Parathyroid adenoma (tissue), 2 donors: ENCODE measurements around the gene GM2A.

Experiments
- H2AFZ ChIP-seq: fragments of 300-600 bp; sonication (generic); one replicate; pipeline ENCODE4 v1.7.0; 2017; ENCODE audit warnings: antibody characterized with exemption, mild to moderate bottlenecking
- H3K27ac ChIP-seq: fragments of 300-600 bp; sonication (generic); one replicate; pipeline ENCODE4 v1.7.0; 2017
- H3K27me3 ChIP-seq: fragments of 300-600 bp; sonication (generic); one replicate; pipeline ENCODE4 v1.7.0; 2017; ENCODE audit warnings: low read length; ENCODE audit not compliant: control insufficient read depth, insufficient read depth
- H3K36me3 ChIP-seq: fragments of 300-600 bp; sonication (generic); one replicate; pipeline ENCODE4 v1.7.0; 2017; ENCODE audit warnings: low read length; ENCODE audit not compliant: control insufficient read depth, insufficient read depth
- H3K4me1 ChIP-seq: fragments of 300-600 bp; sonication (generic); one replicate; pipeline ENCODE4 v1.7.0; 2017; ENCODE audit warnings: control low read depth
- H3K4me2 ChIP-seq: fragments of 300-600 bp; sonication (generic); one replicate; pipeline ENCODE4 v1.7.0; 2017; ENCODE audit warnings: low read length
- H3K4me3 ChIP-seq: fragments of 300-600 bp; sonication (generic); one replicate; pipeline ENCODE4 v1.7.0; 2017; ENCODE audit warnings: low read depth, low read length
- H3K79me2 ChIP-seq: fragments of 300-600 bp; sonication (generic); one replicate; pipeline ENCODE4 v1.7.0; 2017; ENCODE audit warnings: control low read depth
- H3K9ac ChIP-seq: fragments of 300-600 bp; sonication (generic); one replicate; pipeline ENCODE4 v1.7.0; 2017; ENCODE audit warnings: mild to moderate bottlenecking
- H3K9me3 ChIP-seq: fragments of 300-600 bp; sonication (generic); one replicate; pipeline ENCODE4 v1.7.0; 2017; ENCODE audit warnings: low read length; ENCODE audit not compliant: control insufficient read depth
- TF ChIP-seq, protein P1 (sequence below): fragments of 300-600 bp; sonication (generic); IDR thresholded peaks from one replicate; pipeline ENCODE4 v1.7.0; 2017; ENCODE audit warnings: antibody characterized with exemption, mild to moderate bottlenecking
- donor health status: primary hyperparathyroidism.

Gene GM2A

DNA sequence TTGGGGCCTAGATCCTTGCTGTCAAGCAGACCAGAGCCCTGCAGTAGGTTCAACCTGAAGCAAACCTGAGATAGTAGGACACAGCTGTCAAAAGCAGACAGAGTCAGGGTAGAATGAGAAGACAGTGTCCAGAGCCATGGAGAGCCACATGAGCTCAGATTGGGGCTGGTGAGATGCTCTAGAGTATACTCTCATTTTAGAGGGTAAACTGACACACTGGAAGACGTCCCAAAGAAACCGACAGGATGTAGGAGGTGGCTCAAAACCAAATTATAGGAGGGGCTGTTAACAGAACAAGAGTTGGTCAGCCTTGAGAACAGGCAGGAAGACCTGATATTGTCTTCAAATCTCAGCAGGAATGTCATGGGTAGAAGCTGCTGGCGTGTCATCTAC is 40.6 kb upstream of the GM2A start:
- TF ChIP-seq, protein P1, sequence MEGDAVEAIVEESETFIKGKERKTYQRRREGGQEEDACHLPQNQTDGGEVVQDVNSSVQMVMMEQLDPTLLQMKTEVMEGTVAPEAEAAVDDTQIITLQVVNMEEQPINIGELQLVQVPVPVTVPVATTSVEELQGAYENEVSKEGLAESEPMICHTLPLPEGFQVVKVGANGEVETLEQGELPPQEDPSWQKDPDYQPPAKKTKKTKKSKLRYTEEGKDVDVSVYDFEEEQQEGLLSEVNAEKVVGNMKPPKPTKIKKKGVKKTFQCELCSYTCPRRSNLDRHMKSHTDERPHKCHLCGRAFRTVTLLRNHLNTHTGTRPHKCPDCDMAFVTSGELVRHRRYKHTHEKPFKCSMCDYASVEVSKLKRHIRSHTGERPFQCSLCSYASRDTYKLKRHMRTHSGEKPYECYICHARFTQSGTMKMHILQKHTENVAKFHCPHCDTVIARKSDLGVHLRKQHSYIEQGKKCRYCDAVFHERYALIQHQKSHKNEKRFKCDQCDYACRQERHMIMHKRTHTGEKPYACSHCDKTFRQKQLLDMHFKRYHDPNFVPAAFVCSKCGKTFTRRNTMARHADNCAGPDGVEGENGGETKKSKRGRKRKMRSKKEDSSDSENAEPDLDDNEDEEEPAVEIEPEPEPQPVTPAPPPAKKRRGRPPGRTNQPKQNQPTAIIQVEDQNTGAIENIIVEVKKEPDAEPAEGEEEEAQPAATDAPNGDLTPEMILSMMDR: no peak
- Histone ChIP-seq H3K4me3 (no peak overlapping the region), H2AFZ (no peak overlapping the region), H3K4me1 (peaks cover 14% of the 10 kb centered on the region), H3K9me3 (no peaks in the 10 kb centered on the region), H3K36me3 (no peaks in the 10 kb centered on the region), H3K27me3 (no peaks in the 10 kb centered on the region), H3K4me2 (no peak overlapping the region), H3K27ac (no peak overlapping the region), H3K9ac (no peak overlapping the region), H3K79me2 (no peaks in the 10 kb centered on the region)

DNA sequence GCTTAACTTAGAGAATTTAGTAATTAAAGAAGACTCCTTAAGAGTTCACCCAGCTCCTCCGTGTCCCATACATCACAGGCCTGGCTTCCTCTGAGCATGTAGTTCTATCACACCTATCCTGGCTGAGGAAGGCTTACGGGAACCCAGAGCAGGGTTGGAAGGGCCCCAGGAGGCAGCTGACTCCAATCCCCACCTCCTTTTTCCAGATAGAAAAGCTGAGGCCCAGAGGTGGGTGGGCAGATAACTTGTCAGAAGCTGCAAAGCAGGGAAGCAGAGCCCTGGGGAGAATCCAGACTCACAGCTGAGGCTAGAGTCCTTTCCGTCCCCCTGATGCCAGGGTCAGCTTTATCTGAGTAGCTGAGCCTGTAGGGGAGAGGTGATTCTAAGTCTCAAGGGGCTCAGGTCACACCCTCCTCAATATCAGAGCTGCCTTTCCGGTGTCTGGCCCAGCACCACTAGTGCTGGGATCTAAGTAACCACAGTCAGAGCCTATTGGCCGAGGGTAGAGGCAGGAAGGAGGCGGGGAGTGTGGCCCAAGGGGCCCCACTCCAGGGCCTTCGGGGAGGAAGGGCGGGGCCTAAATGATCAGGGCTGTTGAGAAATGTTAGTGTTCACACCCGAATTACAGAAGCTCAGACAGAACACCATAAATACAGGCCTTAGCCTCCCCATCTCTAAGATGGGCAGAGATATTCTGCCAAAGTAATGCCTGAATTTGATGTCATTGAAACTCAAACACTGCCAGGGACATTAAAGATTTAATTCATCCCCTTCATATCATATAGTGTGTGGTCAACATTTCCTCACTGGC is 39.0 kb upstream of the GM2A start:
- no peaks in the 10 kb centered on the region for H3K27me3 ChIP-seq
- H2AFZ ChIP-seq: peak overlapping the region; percentile 61
- H3K79me2 ChIP-seq: no peaks in the 10 kb centered on the region
- TF ChIP-seq, protein P1: no peak
- H3K27ac ChIP-seq: peak overlapping the region; percentile 42
- no peak overlapping the region for H3K9ac ChIP-seq
- peaks cover 14% of the 10 kb centered on the region for H3K4me1 ChIP-seq
- H3K36me3 ChIP-seq: no peaks in the 10 kb centered on the region
- no peak overlapping the region for H3K4me3 ChIP-seq
- no peak overlapping the region for H3K4me2 ChIP-seq
- H3K9me3 ChIP-seq: no peaks in the 10 kb centered on the region

DNA sequence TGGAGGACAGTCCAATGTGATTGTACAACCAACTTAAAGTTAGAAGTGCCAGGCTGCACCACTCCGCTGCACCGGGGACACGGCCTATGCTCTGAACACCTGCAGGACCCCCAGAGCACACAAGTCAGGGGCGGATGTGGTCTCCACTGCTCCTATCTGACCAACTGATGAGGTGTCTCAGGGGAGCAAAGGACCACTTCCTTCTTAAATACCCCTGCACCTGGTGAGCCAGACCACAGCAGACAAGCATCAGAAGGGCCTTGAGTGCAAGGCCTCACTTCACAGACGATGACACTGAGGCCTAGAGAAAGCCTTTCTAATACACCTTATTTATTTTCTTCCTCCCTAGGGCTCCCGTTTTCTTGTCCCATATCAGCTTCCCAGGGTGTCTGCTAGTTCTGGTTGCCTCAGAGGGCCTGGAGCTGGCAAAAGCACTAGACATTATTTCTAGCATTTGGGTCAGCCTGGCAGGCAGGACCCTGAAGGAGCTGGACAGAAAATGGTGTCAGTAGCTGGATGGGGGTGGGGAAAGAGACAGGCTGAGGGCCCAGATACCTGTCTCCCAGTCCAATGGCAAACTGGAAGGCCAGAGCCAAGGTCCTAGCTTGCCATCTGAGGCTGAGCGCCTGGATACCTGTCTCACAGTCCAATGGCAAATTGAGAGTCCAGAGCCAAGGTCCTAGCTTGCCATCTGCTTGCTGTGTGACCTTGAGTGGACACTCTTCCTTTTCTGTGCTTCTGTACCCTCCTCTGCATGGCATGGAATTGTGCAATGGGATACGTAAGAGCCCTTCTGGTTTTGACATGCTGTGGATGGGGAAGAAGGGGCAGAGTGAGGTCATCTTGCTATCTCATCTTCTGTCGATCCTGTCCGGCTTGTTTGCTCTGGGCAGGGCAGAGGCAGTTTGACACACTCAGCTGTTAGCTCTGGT is 38.1 kb upstream of the GM2A start:
- H3K4me3 ChIP-seq: no peak overlapping the region
- H3K27me3 ChIP-seq: no peaks in the 10 kb centered on the region
- H3K27ac ChIP-seq: peak overlapping the region; percentile 42
- peaks cover 14% of the 10 kb centered on the region for H3K4me1 ChIP-seq
- TF ChIP-seq, protein P1: no peak
- H3K4me2 ChIP-seq: no peak overlapping the region
- no peaks in the 10 kb centered on the region for H3K9me3 ChIP-seq
- H3K9ac ChIP-seq: no peak overlapping the region
- no peaks in the 10 kb centered on the region for H3K36me3 ChIP-seq
- H3K79me2 ChIP-seq: no peaks in the 10 kb centered on the region
- H2AFZ ChIP-seq: peak overlapping the region; percentile 61

DNA sequence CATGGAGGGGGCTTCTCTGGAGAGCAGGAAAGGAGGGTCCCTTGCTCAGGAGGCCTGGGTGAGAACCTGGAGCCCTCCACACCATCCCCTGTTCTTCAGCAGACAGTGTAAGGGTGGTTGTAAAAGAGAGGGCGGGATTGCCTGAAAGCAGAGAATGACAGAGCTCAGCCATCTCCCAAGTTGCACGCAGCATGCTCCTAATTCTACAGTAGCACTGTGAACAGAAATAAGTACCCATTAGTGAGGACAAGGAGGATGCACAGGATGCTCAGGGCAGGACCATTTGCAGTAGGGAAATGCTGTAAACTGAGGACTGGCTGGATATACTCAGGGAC is 37.5 kb upstream of the GM2A start:
- Histone ChIP-seq H3K4me3 (no peak overlapping the region), H3K27me3 (no peaks in the 10 kb centered on the region), H3K79me2 (no peaks in the 10 kb centered on the region), H3K27ac (peak overlapping the region; percentile 16), H3K9me3 (no peaks in the 10 kb centered on the region), H3K4me1 (peaks cover 14% of the 10 kb centered on the region), H3K36me3 (no peaks in the 10 kb centered on the region), H3K9ac (no peak overlapping the region), H2AFZ (peak overlapping the region; percentile 34), H3K4me2 (no peak overlapping the region)
- TF ChIP-seq, protein P1: no peak
